ENCODE data around the gene FHIT.
"Not testable (repeated sequence)": the region's sequence is repeated elsewhere in the genome, so short reads cannot be mapped to it uniquely, and the experiment has no call there.

Gene FHIT

GRCh38 chr3:61108247-61109019 lies 142.8 kb downstream of the FHIT start:
- DNase-seq, result no peak

- DNase-seq, result no peak
These were observed 156.6 kb downstream of the FHIT start for GRCh38 chr3:61094608-61095007.

GRCh38 chr3:61093364-61093763 lies 157.9 kb downstream of the FHIT start:
- no peak for DNase-seq

GRCh38 chr3:61092870-61093269 lies 158.4 kb downstream of the FHIT start:
- no peak for DNase-seq

- no peak for DNase-seq
These were observed 160.7 kb downstream of the FHIT start for GRCh38 chr3:61090389-61091169.

- no peak for DNase-seq
These were observed 163.8 kb downstream of the FHIT start for GRCh38 chr3:61087465-61087864.

- DNase-seq, result no peak
These were observed 169.7 kb downstream of the FHIT start for GRCh38 chr3:61081554-61081953.

GRCh38 chr3:61080737-61081445 lies 170.4 kb downstream of the FHIT start:
- no peak for DNase-seq

GRCh38 chr3:61078048-61078752 lies 173.1 kb downstream of the FHIT start:
- DNase-seq, result no peak

- DNase-seq, result no peak
These were observed 173.7 kb downstream of the FHIT start for GRCh38 chr3:61077551-61077950.

- DNase-seq, result no peak
These were observed 176.5 kb downstream of the FHIT start for GRCh38 chr3:61074783-61075182.

- no peak for DNase-seq
These were observed 177.6 kb downstream of the FHIT start for GRCh38 chr3:61073566-61074165.

GRCh38 chr3:61068084-61068483 lies 183.2 kb downstream of the FHIT start:
- no peak for DNase-seq

GRCh38 chr3:61066800-61067199 lies 184.5 kb downstream of the FHIT start:
- DNase-seq, result no peak

- DNase-seq, result not testable (repeated sequence)
These were observed 185.0 kb downstream of the FHIT start for GRCh38 chr3:61066222-61066621.

- DNase-seq, result no peak
These were observed 185.7 kb downstream of the FHIT start for GRCh38 chr3:61065451-61066011.

- DNase-seq, result no peak
These were observed 190.0 kb downstream of the FHIT start for GRCh38 chr3:61061092-61061723.

GRCh38 chr3:61060411-61060861 lies 190.8 kb downstream of the FHIT start:
- no peak for DNase-seq

GRCh38 chr3:61058836-61059235 lies 192.4 kb downstream of the FHIT start:
- DNase-seq, result no peak

GRCh38 chr3:61057464-61057863 lies 193.8 kb downstream of the FHIT start:
- no peak for DNase-seq

GRCh38 chr3:61055447-61055846 lies 195.8 kb downstream of the FHIT start:
- no peak for DNase-seq
